H9 (cell line): ENCODE results near the gene PCGF3. TPM values are rescaled to one million over a fixed set of nuclear protein-coding genes. Genes with fewer than 3 reads are reported as not detected.

Source experiments
- DNase-seq: peaks from one replicate; pipeline ENCODE4 v3.0.0-alpha.2; 2017
- H2AFZ ChIP-seq: one replicate; pipeline ENCODE4 v1.6.1; 2013; ENCODE audit warnings: mild to moderate bottlenecking, low read length, control low read depth, moderate library complexity
- H2AK5ac ChIP-seq: 2 replicates; pipeline ENCODE4 v1.6.1; 2013; ENCODE audit warnings: low read length, control low read depth, mixed read lengths; ENCODE audit not compliant: insufficient read length
- H2BK120ac ChIP-seq: one replicate; pipeline ENCODE4 v1.6.1; 2013; ENCODE audit warnings: low read depth, mild to moderate bottlenecking, low read length, control low read depth, inconsistent platforms; ENCODE audit not compliant: poor library complexity, severe bottlenecking
- H2BK12ac ChIP-seq: 2 replicates; pipeline ENCODE4 v1.6.1; 2013; ENCODE audit warnings: low read length, control low read depth, mixed read lengths, low read depth; ENCODE audit not compliant: insufficient read length
- H2BK15ac ChIP-seq: 2 replicates; pipeline ENCODE4 v1.6.1; 2013; ENCODE audit warnings: low read depth, low read length, control low read depth
- H2BK20ac ChIP-seq: one replicate; pipeline ENCODE4 v1.6.1; 2013; ENCODE audit warnings: low read depth, mild to moderate bottlenecking, low read length, control low read depth, inconsistent platforms; ENCODE audit not compliant: poor library complexity, severe bottlenecking
- H2BK5ac ChIP-seq: 2 replicates; pipeline ENCODE4 v1.6.1; 2013; ENCODE audit warnings: low read length, control low read depth, mixed read lengths; ENCODE audit not compliant: insufficient read length
- H3K14ac ChIP-seq: 2 replicates; pipeline ENCODE4 v1.6.1; 2013; ENCODE audit warnings: low read length, control low read depth; ENCODE audit not compliant: insufficient read depth
- H3K18ac ChIP-seq: 2 replicates; pipeline ENCODE4 v1.6.1; 2013; ENCODE audit warnings: low read depth, mild to moderate bottlenecking, mixed read lengths, low read length, control low read depth; ENCODE audit not compliant: insufficient read length
- H3K23ac ChIP-seq: 2 replicates; pipeline ENCODE4 v1.6.1; 2013; ENCODE audit warnings: low read length, control low read depth, mixed read lengths, low read depth; ENCODE audit not compliant: insufficient read length
- H3K23me2 ChIP-seq: 2 replicates; pipeline ENCODE4 v1.6.1; 2013; ENCODE audit warnings: low read depth, mild to moderate bottlenecking, mixed read lengths, low read length, control low read depth; ENCODE audit not compliant: insufficient read length, poor library complexity, severe bottlenecking
- H3K27ac ChIP-seq: 2 replicates; pipeline ENCODE4 v1.5.1; 2013; ENCODE audit warnings: low read length, control low read depth, mixed read lengths, low read depth; ENCODE audit not compliant: insufficient read length
- H3K27me3 ChIP-seq: 2 replicates; pipeline ENCODE4 v1.6.1; 2013; ENCODE audit warnings: low read length, control low read depth, inconsistent platforms; ENCODE audit not compliant: insufficient read depth
- H3K4ac ChIP-seq: 2 replicates; pipeline ENCODE4 v1.6.1; 2013; ENCODE audit warnings: low read depth, mild to moderate bottlenecking, control low read depth, inconsistent platforms, low read length, moderate library complexity
- H3K4me1 ChIP-seq: 2 replicates; pipeline ENCODE4 v1.6.1; 2013; ENCODE audit warnings: low read length, control low read depth, inconsistent platforms; ENCODE audit not compliant: insufficient read depth
- H3K4me2 ChIP-seq: 2 replicates; pipeline ENCODE4 v1.6.1; 2013; ENCODE audit warnings: low read length, control low read depth, mixed read lengths; ENCODE audit not compliant: insufficient read length, insufficient read depth
- H3K56ac ChIP-seq: 2 replicates; pipeline ENCODE4 v1.6.1; 2013; ENCODE audit warnings: low read depth, mild to moderate bottlenecking, mixed read lengths, low read length, control low read depth; ENCODE audit not compliant: insufficient read length
- H3K79me1 ChIP-seq: 2 replicates; pipeline ENCODE4 v1.6.1; 2013; ENCODE audit warnings: low read depth, mild to moderate bottlenecking, moderate library complexity, low read length, control low read depth, inconsistent platforms; ENCODE audit not compliant: insufficient read depth, poor library complexity, severe bottlenecking
- H3K79me2 ChIP-seq: 2 replicates; pipeline ENCODE4 v1.6.1; 2013; ENCODE audit warnings: low read length, control low read depth, inconsistent platforms; ENCODE audit not compliant: insufficient read depth
- H3K9ac ChIP-seq: 2 replicates; pipeline ENCODE4 v1.6.1; 2013; ENCODE audit warnings: low read length, control low read depth, mixed read lengths; ENCODE audit not compliant: insufficient read length; ENCODE audit errors: extremely low read depth
- H3K9me3 ChIP-seq: one replicate; pipeline ENCODE4 v1.6.1; 2013; ENCODE audit warnings: low read depth, low read length, inconsistent platforms; ENCODE audit not compliant: control insufficient read depth
- H3T11ph ChIP-seq: one replicate; pipeline ENCODE4 v1.6.1; 2013; ENCODE audit warnings: mild to moderate bottlenecking, low read length, control low read depth, inconsistent platforms
- H4K20me1 ChIP-seq: one replicate; pipeline ENCODE4 v1.6.1; 2013; ENCODE audit not compliant: control insufficient read depth, insufficient read length, insufficient read depth
- H4K5ac ChIP-seq: 2 replicates; pipeline ENCODE4 v1.6.1; 2013; ENCODE audit warnings: low read depth, mild to moderate bottlenecking, mixed read lengths, low read length, control low read depth; ENCODE audit not compliant: insufficient read length
- H4K8ac ChIP-seq: replicated peaks from 2 replicates; pipeline ENCODE4 v1.6.1; 2013; ENCODE audit warnings: low read length, control low read depth, mixed read lengths, low read depth; ENCODE audit not compliant: insufficient read length
- H4K91ac ChIP-seq: 2 replicates; pipeline ENCODE4 v1.6.1; 2013; ENCODE audit warnings: low read depth, mild to moderate bottlenecking, moderate library complexity, mixed read lengths, low read length, control low read depth; ENCODE audit not compliant: insufficient read length
- H3K27ac Mint-ChIP-seq, 3 experiments: 2 replicates in 2 of 3; 3 replicates in 1 of 3; pipeline ENCODE4 v1.8.0; 2020 to 2021; ENCODE audit warnings: mixed read lengths in 3 of 3, mild to moderate bottlenecking in 1 of 3, moderate library complexity in 1 of 3
- H3K27me3 Mint-ChIP-seq: 2 replicates; pipeline ENCODE4 v1.8.0; 2021; ENCODE audit warnings: low read depth, mild to moderate bottlenecking, moderate library complexity, mixed read lengths
- H3K36me3 Mint-ChIP-seq, 3 experiments: 2 replicates in 2 of 3; 3 replicates in 1 of 3; pipeline ENCODE4 v1.8.0; 2020 to 2021; ENCODE audit warnings: low read depth in 3 of 3, mixed read lengths in 3 of 3; ENCODE audit not compliant: insufficient read depth in 1 of 3
- H3K4me1 Mint-ChIP-seq, 2 experiments: 2 replicates each; pipeline ENCODE4 v1.8.0; 2020; ENCODE audit warnings: mixed read lengths in 2 of 2
- H3K4me3 Mint-ChIP-seq, 2 experiments: 2 replicates in 1 of 2; 3 replicates in 1 of 2; pipeline ENCODE4 v1.8.0; 2020 to 2021; ENCODE audit warnings: mild to moderate bottlenecking in 2 of 2, mixed read lengths in 2 of 2, moderate library complexity in 1 of 2
- H3K9me3 Mint-ChIP-seq, 2 experiments: 2 replicates in 1 of 2; 3 replicates in 1 of 2; pipeline ENCODE4 v1.8.0; 2020; ENCODE audit warnings: mild to moderate bottlenecking in 2 of 2, mixed read lengths in 2 of 2, moderate library complexity in 1 of 2
- WGBS: extraction: QIAGEN DNeasy Blood & Tissue Kit; methylation state at CpG from one replicate; pipeline ENCODE4 v1.1.7; 2013; ENCODE audit warnings: missing lambda C conversion rate, low lambda C conversion rate, mixed read lengths; ENCODE audit not compliant: insufficient read length; ENCODE audit errors: extremely low coverage; 5-methylcytosine and 5-hydroxymethylcytosine counted together
- total RNA-seq: library from RNA; stranded (reverse); gene quantifications from 2 replicates; pipeline ENCODE4 v1.2.1, GENCODE V29; 2021
- TF ChIP-seq, protein P1 (sequence below): fragments of 200-600 bp; sonication (generic); conservative IDR thresholded peaks from 3 replicates; pipeline ENCODE4 v1.8.0; 2021; ENCODE audit warnings: antibody characterized with exemption, mild to moderate bottlenecking

PCGF3 gene
- total RNA-seq, 1 experiment from 2014 or later, result 43.1 TPM

DNA sequence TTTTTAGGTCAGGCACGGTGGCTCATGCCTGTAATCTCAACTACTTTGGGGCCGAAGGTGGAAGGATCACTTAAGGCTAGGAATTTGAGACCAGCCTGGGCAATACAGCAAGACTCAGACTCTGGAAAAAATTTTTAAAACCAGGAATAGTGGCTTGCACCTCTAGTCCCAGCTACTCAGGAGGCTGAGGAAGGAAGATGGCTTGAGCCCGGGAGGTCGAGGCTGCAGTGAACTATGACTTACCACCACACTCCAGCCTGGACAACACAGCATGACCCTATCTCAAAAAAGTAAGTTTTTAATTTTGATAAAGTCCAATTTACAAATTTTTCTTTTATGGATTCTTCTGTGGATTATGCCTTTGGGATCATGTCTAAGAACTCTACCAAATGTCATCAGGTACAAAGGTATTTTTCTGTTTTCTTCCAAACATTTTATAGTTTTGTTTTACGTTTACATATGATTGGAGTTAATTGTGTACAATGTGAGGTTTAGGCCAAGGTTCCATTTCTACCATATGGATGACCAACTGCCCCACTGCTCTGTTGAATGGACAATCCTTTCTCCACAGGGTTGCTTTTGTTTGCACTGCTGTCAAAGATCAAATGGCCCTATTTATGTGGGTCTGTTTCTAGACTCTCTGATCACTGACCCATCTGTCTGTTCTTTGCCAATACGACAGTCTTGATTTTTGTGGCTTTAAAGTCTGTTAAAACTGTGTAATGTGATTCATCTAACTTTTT lies 72.1 kb downstream of the PCGF3 start:
- peaks cover 13% of the 10 kb centered on the region; the same call in 1 of the 2 replicates for H3K79me2 ChIP-seq

More for the DNA sequence above, 72.1 kb downstream of the PCGF3 start:
- no peak overlapping the region for H3K9ac ChIP-seq
- H2AK5ac ChIP-seq, result no peak overlapping the region
- H3K4me2 ChIP-seq, result no peak overlapping the region
- no peak overlapping the region for H3K14ac ChIP-seq
- no peak overlapping the region for H2BK5ac ChIP-seq
- no peak overlapping the region for H3K18ac ChIP-seq
- no peak overlapping the region for H2BK12ac ChIP-seq
- Mint-ChIP-seq H3K9me3 (no peaks in the 10 kb centered on the region), H3K27ac (peak overlapping the region in 1 of 3 experiments; percentile 23; a peak in 1 of 7 replicates), H3K4me1 (peaks cover 16 to 23% of the 10 kb centered on the region in 2 experiments), H3K4me3 (no peak overlapping the region), H3K27me3 (peaks cover 3% of the 10 kb centered on the region), H3K36me3 (peaks cover 59 to 68% (median 66%) of the 10 kb centered on the region in 3 experiments)
- DNase-seq, result no peak
- H3K4me1 ChIP-seq, result 0 out of 2 replicates have a peak, but pooled peaks cover 4% of the 10 kb centered on the region
- H4K8ac ChIP-seq, result no peak overlapping the region
- peaks cover 12% of the 10 kb centered on the region for H3K79me1 ChIP-seq
- TF ChIP-seq, protein P1, sequence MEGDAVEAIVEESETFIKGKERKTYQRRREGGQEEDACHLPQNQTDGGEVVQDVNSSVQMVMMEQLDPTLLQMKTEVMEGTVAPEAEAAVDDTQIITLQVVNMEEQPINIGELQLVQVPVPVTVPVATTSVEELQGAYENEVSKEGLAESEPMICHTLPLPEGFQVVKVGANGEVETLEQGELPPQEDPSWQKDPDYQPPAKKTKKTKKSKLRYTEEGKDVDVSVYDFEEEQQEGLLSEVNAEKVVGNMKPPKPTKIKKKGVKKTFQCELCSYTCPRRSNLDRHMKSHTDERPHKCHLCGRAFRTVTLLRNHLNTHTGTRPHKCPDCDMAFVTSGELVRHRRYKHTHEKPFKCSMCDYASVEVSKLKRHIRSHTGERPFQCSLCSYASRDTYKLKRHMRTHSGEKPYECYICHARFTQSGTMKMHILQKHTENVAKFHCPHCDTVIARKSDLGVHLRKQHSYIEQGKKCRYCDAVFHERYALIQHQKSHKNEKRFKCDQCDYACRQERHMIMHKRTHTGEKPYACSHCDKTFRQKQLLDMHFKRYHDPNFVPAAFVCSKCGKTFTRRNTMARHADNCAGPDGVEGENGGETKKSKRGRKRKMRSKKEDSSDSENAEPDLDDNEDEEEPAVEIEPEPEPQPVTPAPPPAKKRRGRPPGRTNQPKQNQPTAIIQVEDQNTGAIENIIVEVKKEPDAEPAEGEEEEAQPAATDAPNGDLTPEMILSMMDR, result no peak
- no peaks in the 10 kb centered on the region for H3K9me3 ChIP-seq
- H3K4ac ChIP-seq, result no peak overlapping the region
- no peak overlapping the region for H4K5ac ChIP-seq
- H3K27me3 ChIP-seq, result no peaks in the 10 kb centered on the region
- H2BK20ac ChIP-seq, result no peak overlapping the region
- WGBS, result no CpG with 5 or more reads among the region's 6 CpGs
- no peak overlapping the region for H3K27ac ChIP-seq
- no peak overlapping the region for H2BK120ac ChIP-seq
- H4K91ac ChIP-seq, result no peak overlapping the region
- no peak overlapping the region for H2AFZ ChIP-seq
- H3K23ac ChIP-seq, result no peak overlapping the region
- H3K56ac ChIP-seq, result no peak overlapping the region
- H3T11ph ChIP-seq, result no peak overlapping the region
- peaks cover 11% of the 10 kb centered on the region for H3K23me2 ChIP-seq
- H2BK15ac ChIP-seq, result no peak overlapping the region
- no peaks in the 10 kb centered on the region for H4K20me1 ChIP-seq
